HepG2 (cell line): ENCODE measurements around the gene GDE1. TPM values are rescaled to one million over a fixed set of nuclear protein-coding genes. Genes with fewer than 3 reads are reported as not detected.

Source experiments
- CREM ChIP-seq, 2 experiments: sonication (generic) in 1 of 2; formaldehyde crosslinking in 1 of 2; IDR thresholded peaks; 2 replicates each; pipeline versions ENCODE4 v1.4.0 to v1.6.1; 2016 to 2020; ENCODE audit warnings: antibody characterized with exemption in 1 of 2, mild to moderate bottlenecking in 1 of 2, missing genetic modification reagents in 1 of 2
- EEA1 ChIP-seq: sonication (generic); formaldehyde crosslinking; IDR thresholded peaks from 2 replicates; pipeline ENCODE4 v1.5.1; 2020; ENCODE audit warnings: mild to moderate bottlenecking, missing genetic modification reagents, borderline replicate concordance
- FOXP1 ChIP-seq, 2 experiments: fragments of 450-650 bp in 1 of 2; IDR thresholded peaks; 2 replicates each; pipeline ENCODE4 v1.6.1; 2017 to 2018; ENCODE audit warnings: antibody characterized with exemption in 1 of 2
- HOXA3 ChIP-seq: sonication (generic); formaldehyde crosslinking; IDR thresholded peaks from 2 replicates; pipeline ENCODE4 v1.5.0; 2020; ENCODE audit warnings: missing genetic modification reagents
- IKZF4 ChIP-seq: sonication (generic); formaldehyde crosslinking; IDR thresholded peaks from 2 replicates; pipeline ENCODE4 v1.5.1; 2020; ENCODE audit warnings: borderline replicate concordance, mild to moderate bottlenecking, low read depth, missing genetic modification reagents; ENCODE audit errors: not compliant biosample characterization
- ISL2 ChIP-seq: sonication (generic); formaldehyde crosslinking; IDR thresholded peaks from 2 replicates; pipeline ENCODE4 v1.5.0; 2020; ENCODE audit warnings: missing genetic modification reagents
- KDM1A ChIP-seq: IDR thresholded peaks from 2 replicates; pipeline ENCODE4 v1.6.1; 2016; ENCODE audit warnings: missing compliant biosample characterization
- MAFF ChIP-seq: IDR thresholded peaks from 2 replicates; pipeline ENCODE4 v1.6.1; 2011; ENCODE audit warnings: low read depth, low read length, improper control_type of control experiment
- NR1H2 ChIP-seq: sonication (generic); formaldehyde crosslinking; IDR thresholded peaks from 2 replicates; pipeline ENCODE4 v1.8.1; 2022; ENCODE audit warnings: low read depth, missing genetic modification reagents, borderline replicate concordance
- PHB2 ChIP-seq: fragments of 450-650 bp; IDR thresholded peaks from 2 replicates; pipeline ENCODE4 v1.6.1; 2018; ENCODE audit not compliant: partially characterized antibody
- REL ChIP-seq: sonication (generic); formaldehyde crosslinking; conservative IDR thresholded peaks from 2 replicates; pipeline ENCODE4 v1.8.0; 2022; ENCODE audit warnings: mild to moderate bottlenecking, missing genetic modification reagents, moderate library complexity
- SOX6 ChIP-seq, 2 experiments: fragments of 450-650 bp in 1 of 2; sonication (generic) in 1 of 2; formaldehyde crosslinking in 1 of 2; IDR thresholded peaks; 2 replicates each; pipeline versions ENCODE4 v1.4.0 to v1.6.1; 2017 to 2020; ENCODE audit warnings: antibody characterized with exemption in 1 of 2, mild to moderate bottlenecking in 1 of 2, missing genetic modification reagents in 1 of 2
- SRSF9 ChIP-seq: fragments of 200-400 bp; formaldehyde crosslinking; IDR thresholded peaks from 2 replicates; pipeline ENCODE4 v1.6.1; 2018; ENCODE audit warnings: borderline replicate concordance, mild to moderate bottlenecking, low read depth, low read length; ENCODE audit not compliant: insufficient read depth, poor library complexity, severe bottlenecking
- ZBTB7B ChIP-seq: sonication (generic); formaldehyde crosslinking; IDR thresholded peaks from 2 replicates; pipeline ENCODE4 v1.4.0; 2020; ENCODE audit warnings: missing genetic modification reagents
- ZC3H13 ChIP-seq: sonication (generic); formaldehyde crosslinking; IDR thresholded peaks from 2 replicates; pipeline ENCODE4 v1.8.1; 2023; ENCODE audit warnings: mild to moderate bottlenecking, missing genetic modification reagents, moderate library complexity
- ZKSCAN8 ChIP-seq: IDR thresholded peaks from 2 replicates; pipeline ENCODE4 v1.6.1; 2016; ENCODE audit warnings: borderline replicate concordance, missing genetic modification reagents, missing compliant biosample characterization
- ZNF343 ChIP-seq: sonication (generic); formaldehyde crosslinking; IDR thresholded peaks from 2 replicates; pipeline ENCODE4 v1.4.0; 2020; ENCODE audit warnings: mild to moderate bottlenecking, missing genetic modification reagents
- ZNF550 ChIP-seq: sonication (generic); formaldehyde crosslinking; IDR thresholded peaks from 2 replicates; pipeline ENCODE4 v1.4.0; 2020; ENCODE audit warnings: mild to moderate bottlenecking, missing genetic modification reagents, borderline replicate concordance
- ZNF644 ChIP-seq: IDR thresholded peaks from 2 replicates; pipeline ENCODE4 v1.6.1; 2016; ENCODE audit warnings: low read depth
- ZNF780A ChIP-seq: sonication (generic); formaldehyde crosslinking; IDR thresholded peaks from 2 replicates; pipeline ENCODE4 v1.8.0; 2022; ENCODE audit warnings: mild to moderate bottlenecking, missing genetic modification reagents, moderate library complexity
- polyA plus RNA-seq, 8 experiments: library from polyadenylated mRNA; depleted of rRNA in 3 of 8; stranded (reverse) in 7 of 8; unstranded in 1 of 8; fragments of >200 nt; fragmentation: Illumina TruSeq in 4 of 8; extraction: Trizol in 4 of 8; gene quantifications; 2 replicates each; pipeline versions ENCODE4 v1.2.1 to v1.2.3, GENCODE V29; 2011 to 2016; ENCODE audit warnings: low read depth in 4 of 8, missing spikeins in 1 of 8, mixed read lengths in 1 of 8; ENCODE audit not compliant: insufficient read depth in 1 of 8
- total RNA-seq, 5 experiments: library from RNA; depleted of rRNA; stranded (reverse); fragments of >200 nt; fragmentation: Illumina TruSeq; extraction: Trizol; gene quantifications; 2 replicates each; pipeline ENCODE4 v1.2.3, GENCODE V29; 2016; ENCODE audit warnings: low read depth in 1 of 5
- TF ChIP-seq, protein P1 (sequence below): IDR thresholded peaks from 2 replicates; pipeline ENCODE4 v1.6.1; 2016; ENCODE audit warnings: control low read depth
- TF ChIP-seq, protein P2 (sequence below): IDR thresholded peaks from 2 replicates; pipeline ENCODE4 v1.6.1; 2016; ENCODE audit warnings: missing genetic modification reagents, missing compliant biosample characterization
- TF ChIP-seq, protein P3 (sequence below): sonication (generic); formaldehyde crosslinking; IDR thresholded peaks from 2 replicates; pipeline ENCODE4 v1.5.0; 2020; ENCODE audit warnings: missing genetic modification reagents
- TF ChIP-seq, protein P4 (sequence below): fragments of 450-650 bp; IDR thresholded peaks from 2 replicates; pipeline ENCODE4 v1.6.1; 2017

Gene GDE1
- total and polyA plus RNA-seq, 2 of the 13 experiments (the other 11 are each of a cell fraction or from before 2014, with no cell fraction given), result 35.9 to 59.0 TPM

GRCh38 chr16:19523559-19524355, 1.9 kb upstream of the GDE1 start, which contains the start of gene CCP110 (continued):
- TF ChIP-seq ZC3H13 (no peak), NR1H2 (CRISPR knock-in tag) (no peak), SOX6 (IDR thresholded peaks at IDR 0.05) (no peak), SOX6 (CRISPR knock-in tag; IDR thresholded peaks at IDR 0.05) (peak; percentile 39; the same call in 1 of the 2 replicates), SRSF9 (no peak), CREM (IDR thresholded peaks at IDR 0.05) (peak; percentile 100), CREM (CRISPR knock-in tag; IDR thresholded peaks at IDR 0.05) (peak; percentile 64; the same call in 1 of the 2 replicates), ZNF550 (CRISPR knock-in tag) (no peak), ZNF644 (CRISPR knock-in tag) (0 out of 2 replicates have a peak, but pooled peaks have one; percentile 25), REL (CRISPR knock-in tag) (peak; percentile 90), ISL2 (CRISPR knock-in tag) (peak; percentile 63), HOXA3 (CRISPR knock-in tag) (peak; percentile 98), ZBTB7B (CRISPR knock-in tag) (no peak; the same call in 1 of the 2 replicates), FOXP1 (IDR thresholded peaks at IDR 0.05) (no peak), FOXP1 (CRISPR knock-in tag; IDR thresholded peaks at IDR 0.05) (no peak), IKZF4 (CRISPR knock-in tag) (no peak), ZNF780A (CRISPR knock-in tag) (0 out of 2 replicates have a peak, but pooled peaks have one; percentile 57), ZKSCAN8 (no peak), KDM1A (no peak), PHB2 (no peak), ZNF343 (CRISPR knock-in tag) (peak; percentile 87), EEA1 (CRISPR knock-in tag) (no peak), MAFF (no peak)
- TF ChIP-seq, protein P1, sequence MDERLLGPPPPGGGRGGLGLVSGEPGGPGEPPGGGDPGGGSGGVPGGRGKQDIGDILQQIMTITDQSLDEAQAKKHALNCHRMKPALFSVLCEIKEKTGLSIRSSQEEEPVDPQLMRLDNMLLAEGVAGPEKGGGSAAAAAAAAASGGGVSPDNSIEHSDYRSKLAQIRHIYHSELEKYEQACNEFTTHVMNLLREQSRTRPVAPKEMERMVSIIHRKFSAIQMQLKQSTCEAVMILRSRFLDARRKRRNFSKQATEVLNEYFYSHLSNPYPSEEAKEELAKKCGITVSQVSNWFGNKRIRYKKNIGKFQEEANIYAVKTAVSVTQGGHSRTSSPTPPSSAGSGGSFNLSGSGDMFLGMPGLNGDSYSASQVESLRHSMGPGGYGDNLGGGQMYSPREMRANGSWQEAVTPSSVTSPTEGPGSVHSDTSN (CRISPR knock-in tag), result no peak
- TF ChIP-seq, protein P2, sequence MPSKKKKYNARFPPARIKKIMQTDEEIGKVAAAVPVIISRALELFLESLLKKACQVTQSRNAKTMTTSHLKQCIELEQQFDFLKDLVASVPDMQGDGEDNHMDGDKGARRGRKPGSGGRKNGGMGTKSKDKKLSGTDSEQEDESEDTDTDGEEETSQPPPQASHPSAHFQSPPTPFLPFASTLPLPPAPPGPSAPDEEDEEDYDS (CRISPR knock-in tag), result peak; percentile 66; the same call in 1 of the 2 replicates
- TF ChIP-seq, protein P3, sequence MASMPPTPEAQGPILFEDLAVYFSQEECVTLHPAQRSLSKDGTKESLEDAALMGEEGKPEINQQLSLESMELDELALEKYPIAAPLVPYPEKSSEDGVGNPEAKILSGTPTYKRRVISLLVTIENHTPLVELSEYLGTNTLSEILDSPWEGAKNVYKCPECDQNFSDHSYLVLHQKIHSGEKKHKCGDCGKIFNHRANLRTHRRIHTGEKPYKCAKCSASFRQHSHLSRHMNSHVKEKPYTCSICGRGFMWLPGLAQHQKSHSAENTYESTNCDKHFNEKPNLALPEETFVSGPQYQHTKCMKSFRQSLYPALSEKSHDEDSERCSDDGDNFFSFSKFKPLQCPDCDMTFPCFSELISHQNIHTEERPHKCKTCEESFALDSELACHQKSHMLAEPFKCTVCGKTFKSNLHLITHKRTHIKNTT (CRISPR knock-in tag), result no peak
- TF ChIP-seq, protein P4, sequence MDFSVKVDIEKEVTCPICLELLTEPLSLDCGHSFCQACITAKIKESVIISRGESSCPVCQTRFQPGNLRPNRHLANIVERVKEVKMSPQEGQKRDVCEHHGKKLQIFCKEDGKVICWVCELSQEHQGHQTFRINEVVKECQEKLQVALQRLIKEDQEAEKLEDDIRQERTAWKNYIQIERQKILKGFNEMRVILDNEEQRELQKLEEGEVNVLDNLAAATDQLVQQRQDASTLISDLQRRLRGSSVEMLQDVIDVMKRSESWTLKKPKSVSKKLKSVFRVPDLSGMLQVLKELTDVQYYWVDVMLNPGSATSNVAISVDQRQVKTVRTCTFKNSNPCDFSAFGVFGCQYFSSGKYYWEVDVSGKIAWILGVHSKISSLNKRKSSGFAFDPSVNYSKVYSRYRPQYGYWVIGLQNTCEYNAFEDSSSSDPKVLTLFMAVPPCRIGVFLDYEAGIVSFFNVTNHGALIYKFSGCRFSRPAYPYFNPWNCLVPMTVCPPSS, result no peak
